ENCODE data around the gene SLC29A4.

SLC29A4 gene

DNA sequence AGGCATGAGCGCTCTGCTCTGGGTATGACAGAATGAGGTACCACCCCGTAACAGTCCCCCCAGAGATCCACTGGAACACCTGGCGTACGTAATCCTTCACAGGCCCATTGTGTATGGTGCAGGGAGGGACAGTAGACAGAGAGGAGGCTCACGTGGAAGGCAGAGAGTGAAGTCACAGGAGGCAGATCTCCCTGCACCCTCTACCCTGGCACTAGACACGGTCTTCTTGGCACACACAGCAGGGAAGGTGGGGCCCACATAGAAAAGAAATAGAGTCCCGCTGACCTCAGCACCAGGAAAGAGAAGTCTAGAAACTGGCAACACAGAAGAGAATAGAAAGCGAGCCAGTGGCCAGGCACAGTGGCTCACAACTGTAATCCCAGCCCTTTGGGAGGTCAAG is 51.9 kb downstream of the SLC29A4 start:
- TF ChIP-seq, protein P1, sequence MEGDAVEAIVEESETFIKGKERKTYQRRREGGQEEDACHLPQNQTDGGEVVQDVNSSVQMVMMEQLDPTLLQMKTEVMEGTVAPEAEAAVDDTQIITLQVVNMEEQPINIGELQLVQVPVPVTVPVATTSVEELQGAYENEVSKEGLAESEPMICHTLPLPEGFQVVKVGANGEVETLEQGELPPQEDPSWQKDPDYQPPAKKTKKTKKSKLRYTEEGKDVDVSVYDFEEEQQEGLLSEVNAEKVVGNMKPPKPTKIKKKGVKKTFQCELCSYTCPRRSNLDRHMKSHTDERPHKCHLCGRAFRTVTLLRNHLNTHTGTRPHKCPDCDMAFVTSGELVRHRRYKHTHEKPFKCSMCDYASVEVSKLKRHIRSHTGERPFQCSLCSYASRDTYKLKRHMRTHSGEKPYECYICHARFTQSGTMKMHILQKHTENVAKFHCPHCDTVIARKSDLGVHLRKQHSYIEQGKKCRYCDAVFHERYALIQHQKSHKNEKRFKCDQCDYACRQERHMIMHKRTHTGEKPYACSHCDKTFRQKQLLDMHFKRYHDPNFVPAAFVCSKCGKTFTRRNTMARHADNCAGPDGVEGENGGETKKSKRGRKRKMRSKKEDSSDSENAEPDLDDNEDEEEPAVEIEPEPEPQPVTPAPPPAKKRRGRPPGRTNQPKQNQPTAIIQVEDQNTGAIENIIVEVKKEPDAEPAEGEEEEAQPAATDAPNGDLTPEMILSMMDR (IDR thresholded peaks at IDR 0.05; ENCODE audit: extremely low read depth, insufficient read depth, missing control alignments): no peak
- DNase-seq (ENCODE audit: low spot score): no peak
- in situ Hi-C loops (cut with MboI; ENCODE audit: low pct_unique_long_range_greater_than_20kb, low sequenced_read_pairs, unreplicated experiment): no loop called here

DNA sequence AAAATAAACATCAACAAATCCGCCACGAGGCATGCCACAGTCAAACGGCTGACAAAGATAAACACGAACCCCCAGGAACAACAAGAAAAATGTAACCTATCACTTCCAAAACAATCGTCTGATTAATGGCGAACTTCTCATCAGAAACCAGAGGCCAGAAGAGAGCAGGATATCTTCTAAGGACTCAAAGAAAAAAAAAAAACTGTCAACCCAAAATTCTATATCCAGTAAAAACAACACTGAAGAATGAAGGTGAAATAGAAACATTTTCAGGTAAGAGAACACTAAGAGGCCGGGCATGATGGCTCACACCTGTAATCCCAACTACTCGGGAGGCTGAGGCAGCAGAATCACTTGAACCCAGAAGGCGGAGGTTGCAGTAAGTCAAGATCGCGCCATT is 54.3 kb downstream of the SLC29A4 start:
- TF ChIP-seq, protein P1 (IDR thresholded peaks at IDR 0.05; ENCODE audit: extremely low read depth, insufficient read depth, missing control alignments): no peak
- no peak for DNase-seq (ENCODE audit: low spot score)
- in situ Hi-C loops (cut with MboI; ENCODE audit: low pct_unique_long_range_greater_than_20kb, low sequenced_read_pairs, unreplicated experiment): no loop called here

DNA sequence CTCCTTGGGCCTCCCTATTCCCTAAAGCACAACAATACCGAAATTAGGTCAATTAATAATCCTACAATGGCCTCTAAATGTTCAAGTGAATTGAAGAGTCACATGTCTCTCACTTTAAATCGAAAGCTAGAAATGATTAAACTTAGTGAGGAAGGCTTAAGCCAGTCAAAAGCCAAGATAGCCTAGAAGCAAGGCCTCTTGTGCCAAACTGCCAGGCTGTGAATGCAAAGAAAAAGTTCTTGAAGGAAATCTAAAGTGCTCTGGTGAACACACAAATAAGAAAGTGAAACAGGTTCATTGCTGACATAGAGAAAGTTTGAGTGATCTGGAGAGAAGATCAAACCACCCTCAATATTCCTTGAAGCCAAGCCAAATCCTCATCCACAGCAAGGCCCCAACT is 57.2 kb downstream of the SLC29A4 start:
- in situ Hi-C loops (cut with MboI; ENCODE audit: low pct_unique_long_range_greater_than_20kb, low sequenced_read_pairs, unreplicated experiment): no loop called here
- TF ChIP-seq, protein P1 (IDR thresholded peaks at IDR 0.05; ENCODE audit: extremely low read depth, insufficient read depth, missing control alignments): no peak
- no peak for DNase-seq (ENCODE audit: low spot score)

DNA sequence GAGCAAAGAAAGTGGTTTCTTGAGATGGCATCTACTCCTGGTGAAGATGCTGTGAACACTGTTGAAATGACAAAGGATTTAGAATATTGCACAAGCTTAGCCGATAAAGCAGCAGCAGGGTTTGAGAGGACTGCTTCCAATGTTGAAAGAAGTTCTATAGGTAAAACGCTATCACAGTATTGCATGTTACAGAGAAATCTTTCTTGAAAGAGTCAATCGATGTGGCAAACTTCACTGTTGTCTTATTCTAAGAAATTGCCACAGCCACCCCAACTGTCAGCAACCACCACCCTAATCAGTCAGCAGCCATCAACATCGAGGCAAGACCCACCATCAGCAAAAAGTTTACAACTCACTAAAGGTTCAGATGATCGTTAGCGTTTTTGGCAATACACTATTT is 59.9 kb downstream of the SLC29A4 start:
- in situ Hi-C loops (cut with MboI; ENCODE audit: low pct_unique_long_range_greater_than_20kb, low sequenced_read_pairs, unreplicated experiment): no loop called here
- DNase-seq (ENCODE audit: low spot score): no peak
- TF ChIP-seq, protein P1 (IDR thresholded peaks at IDR 0.05; ENCODE audit: extremely low read depth, insufficient read depth, missing control alignments): no peak

DNA sequence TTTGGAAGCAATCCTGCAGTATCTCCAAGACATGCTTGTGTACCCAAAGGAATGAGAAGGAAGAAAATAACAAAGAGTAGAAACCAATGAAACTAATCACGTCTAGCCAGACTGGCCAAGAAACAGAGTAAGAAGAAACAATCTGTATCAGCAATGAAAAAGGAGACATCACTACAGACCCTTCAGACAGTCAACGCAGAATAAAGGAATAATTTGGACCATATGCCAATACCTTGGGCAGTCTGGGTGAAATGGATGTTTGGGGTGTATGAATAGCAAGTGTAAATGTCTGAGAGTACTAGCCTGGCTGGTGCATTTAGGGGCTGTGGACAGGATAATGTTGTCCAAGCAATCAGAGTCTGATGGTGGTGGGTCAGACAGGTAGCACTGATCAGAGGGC is 61.1 kb downstream of the SLC29A4 start:
- in situ Hi-C loops (cut with MboI; ENCODE audit: low pct_unique_long_range_greater_than_20kb, low sequenced_read_pairs, unreplicated experiment): no loop called here
- DNase-seq (ENCODE audit: low spot score): no peak
- TF ChIP-seq, protein P1 (IDR thresholded peaks at IDR 0.05; ENCODE audit: extremely low read depth, insufficient read depth, missing control alignments): no peak

DNA sequence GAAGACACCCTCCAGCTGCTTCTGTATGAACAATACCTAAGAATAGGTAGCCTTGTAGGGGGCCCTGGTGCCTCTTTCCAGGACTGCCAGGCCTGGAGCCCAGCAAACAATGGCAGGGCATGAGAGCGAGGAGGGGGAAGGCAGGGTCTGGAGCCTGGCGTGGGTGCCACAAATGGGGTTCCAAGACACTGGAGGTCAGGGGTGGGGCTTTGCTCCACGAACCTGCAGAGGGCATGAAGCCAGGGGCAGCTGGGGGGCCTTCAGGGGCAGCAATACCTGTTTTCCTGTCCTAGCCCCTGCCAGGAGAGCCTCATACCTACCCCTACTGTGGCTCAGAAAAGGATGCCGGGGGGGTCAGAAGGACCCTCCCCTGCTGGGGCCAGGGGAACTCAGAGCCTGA is 61.6 kb downstream of the SLC29A4 start:
- in situ Hi-C loops (cut with MboI; ENCODE audit: low pct_unique_long_range_greater_than_20kb, low sequenced_read_pairs, unreplicated experiment): no loop called here

More for the DNA sequence above, 61.6 kb downstream of the SLC29A4 start:
- DNase-seq (ENCODE audit: low spot score): no peak
- TF ChIP-seq, protein P1 (IDR thresholded peaks at IDR 0.05; ENCODE audit: extremely low read depth, insufficient read depth, missing control alignments): no peak

All from GM13977 (cell line).